Measurements from ENCODE around the gene THRB.

The THRB gene

GRCh38 chr3:24378313-24378712, 116.3 kb downstream of the THRB start:
- Histone ChIP-seq H3K9me3 (ENCODE audit: low read length) (no peaks in the 10 kb centered on the region), H3K36me3 (ENCODE audit: insufficient read depth, low read length) (no peaks in the 10 kb centered on the region), H3K27me3 (ENCODE audit: insufficient read depth, low read length) (no peaks in the 10 kb centered on the region), H3K4me1 (ENCODE audit: insufficient read depth, low read length) (no peaks in the 10 kb centered on the region), H2AFZ (ENCODE audit: low read depth, low read length) (no peak overlapping the region), H3K4me3 (ENCODE audit: low read length) (no peak overlapping the region)

- Histone ChIP-seq H3K36me3 (ENCODE audit: insufficient read depth, low read length) (no peaks in the 10 kb centered on the region), H3K4me3 (ENCODE audit: low read length) (no peak overlapping the region), H2AFZ (ENCODE audit: low read depth, low read length) (no peak overlapping the region), H3K9me3 (ENCODE audit: low read length) (no peaks in the 10 kb centered on the region), H3K27me3 (ENCODE audit: insufficient read depth, low read length) (no peaks in the 10 kb centered on the region), H3K4me1 (ENCODE audit: insufficient read depth, low read length) (no peaks in the 10 kb centered on the region)
Observed at GRCh38 chr3:24377218-24377993, 117.2 kb downstream of the THRB start.

- Histone ChIP-seq H3K27me3 (ENCODE audit: insufficient read depth, low read length) (no peaks in the 10 kb centered on the region), H3K4me3 (ENCODE audit: low read length) (no peak overlapping the region), H3K36me3 (ENCODE audit: insufficient read depth, low read length) (no peaks in the 10 kb centered on the region), H3K9me3 (ENCODE audit: low read length) (no peaks in the 10 kb centered on the region), H2AFZ (ENCODE audit: low read depth, low read length) (no peak overlapping the region), H3K4me1 (ENCODE audit: insufficient read depth, low read length) (no peaks in the 10 kb centered on the region)
Observed at GRCh38 chr3:24375947-24376384, 118.7 kb downstream of the THRB start.

- Histone ChIP-seq H3K27me3 (ENCODE audit: insufficient read depth, low read length) (no peaks in the 10 kb centered on the region), H3K9me3 (ENCODE audit: low read length) (no peaks in the 10 kb centered on the region), H3K4me1 (ENCODE audit: insufficient read depth, low read length) (no peaks in the 10 kb centered on the region), H3K4me3 (ENCODE audit: low read length) (no peak overlapping the region), H3K36me3 (ENCODE audit: insufficient read depth, low read length) (no peaks in the 10 kb centered on the region), H2AFZ (ENCODE audit: low read depth, low read length) (no peak overlapping the region)
Observed at GRCh38 chr3:24374801-24375200, 119.8 kb downstream of the THRB start.

- H3K36me3 ChIP-seq (ENCODE audit: insufficient read depth, low read length), result no peaks in the 10 kb centered on the region
- no peaks in the 10 kb centered on the region for H3K4me1 ChIP-seq (ENCODE audit: insufficient read depth, low read length)
- no peaks in the 10 kb centered on the region for H3K27me3 ChIP-seq (ENCODE audit: insufficient read depth, low read length)
- H2AFZ ChIP-seq (ENCODE audit: low read depth, low read length), result no peak overlapping the region
- no peak overlapping the region for H3K4me3 ChIP-seq (ENCODE audit: low read length)
- H3K9me3 ChIP-seq (ENCODE audit: low read length), result no peaks in the 10 kb centered on the region
Observed at GRCh38 chr3:24373198-24373959, 121.3 kb downstream of the THRB start.

- Histone ChIP-seq H3K36me3 (ENCODE audit: insufficient read depth, low read length) (no peaks in the 10 kb centered on the region), H3K27me3 (ENCODE audit: insufficient read depth, low read length) (no peaks in the 10 kb centered on the region), H3K4me3 (ENCODE audit: low read length) (no peak overlapping the region), H3K9me3 (ENCODE audit: low read length) (no peaks in the 10 kb centered on the region), H2AFZ (ENCODE audit: low read depth, low read length) (no peak overlapping the region), H3K4me1 (ENCODE audit: insufficient read depth, low read length) (no peaks in the 10 kb centered on the region)
Observed at GRCh38 chr3:24372559-24373197, 122.0 kb downstream of the THRB start.

GRCh38 chr3:24370352-24371090, 124.1 kb downstream of the THRB start:
- Histone ChIP-seq H3K36me3 (ENCODE audit: insufficient read depth, low read length) (no peaks in the 10 kb centered on the region), H2AFZ (ENCODE audit: low read depth, low read length) (no peak overlapping the region), H3K4me1 (ENCODE audit: insufficient read depth, low read length) (no peaks in the 10 kb centered on the region), H3K27me3 (ENCODE audit: insufficient read depth, low read length) (no peaks in the 10 kb centered on the region), H3K4me3 (ENCODE audit: low read length) (no peak overlapping the region), H3K9me3 (ENCODE audit: low read length) (no peaks in the 10 kb centered on the region)

- no peaks in the 10 kb centered on the region for H3K9me3 ChIP-seq (ENCODE audit: low read length)
- no peak overlapping the region for H2AFZ ChIP-seq (ENCODE audit: low read depth, low read length)
- H3K27me3 ChIP-seq (ENCODE audit: insufficient read depth, low read length), result no peaks in the 10 kb centered on the region
- no peaks in the 10 kb centered on the region for H3K36me3 ChIP-seq (ENCODE audit: insufficient read depth, low read length)
- H3K4me1 ChIP-seq (ENCODE audit: insufficient read depth, low read length), result no peaks in the 10 kb centered on the region
- H3K4me3 ChIP-seq (ENCODE audit: low read length), result no peak overlapping the region
Observed at GRCh38 chr3:24368605-24369004, 126.0 kb downstream of the THRB start.

- no peaks in the 10 kb centered on the region for H3K27me3 ChIP-seq (ENCODE audit: insufficient read depth, low read length)
- H3K4me1 ChIP-seq (ENCODE audit: insufficient read depth, low read length), result no peaks in the 10 kb centered on the region
- no peaks in the 10 kb centered on the region for H3K36me3 ChIP-seq (ENCODE audit: insufficient read depth, low read length)
- no peak overlapping the region for H3K4me3 ChIP-seq (ENCODE audit: low read length)
- H3K9me3 ChIP-seq (ENCODE audit: low read length), result no peaks in the 10 kb centered on the region
- H2AFZ ChIP-seq (ENCODE audit: low read depth, low read length), result no peak overlapping the region
Observed at GRCh38 chr3:24367664-24368264, 126.9 kb downstream of the THRB start.

- Histone ChIP-seq H3K4me3 (ENCODE audit: low read length) (no peak overlapping the region), H2AFZ (ENCODE audit: low read depth, low read length) (no peak overlapping the region), H3K9me3 (ENCODE audit: low read length) (no peaks in the 10 kb centered on the region), H3K36me3 (ENCODE audit: insufficient read depth, low read length) (no peaks in the 10 kb centered on the region), H3K4me1 (ENCODE audit: insufficient read depth, low read length) (no peaks in the 10 kb centered on the region), H3K27me3 (ENCODE audit: insufficient read depth, low read length) (no peaks in the 10 kb centered on the region)
Observed at GRCh38 chr3:24367216-24367615, 127.4 kb downstream of the THRB start.

- Histone ChIP-seq H2AFZ (ENCODE audit: low read depth, low read length) (no peak overlapping the region), H3K36me3 (ENCODE audit: insufficient read depth, low read length) (no peaks in the 10 kb centered on the region), H3K4me1 (ENCODE audit: insufficient read depth, low read length) (no peaks in the 10 kb centered on the region), H3K9me3 (ENCODE audit: low read length) (no peaks in the 10 kb centered on the region), H3K4me3 (ENCODE audit: low read length) (no peak overlapping the region), H3K27me3 (ENCODE audit: insufficient read depth, low read length) (no peaks in the 10 kb centered on the region)
Observed at GRCh38 chr3:24365168-24365567, 129.5 kb downstream of the THRB start.

GRCh38 chr3:24364359-24364758, 130.3 kb downstream of the THRB start:
- Histone ChIP-seq H3K4me1 (ENCODE audit: insufficient read depth, low read length) (no peaks in the 10 kb centered on the region), H3K36me3 (ENCODE audit: insufficient read depth, low read length) (no peaks in the 10 kb centered on the region), H3K27me3 (ENCODE audit: insufficient read depth, low read length) (no peaks in the 10 kb centered on the region), H3K9me3 (ENCODE audit: low read length) (no peaks in the 10 kb centered on the region), H2AFZ (ENCODE audit: low read depth, low read length) (no peak overlapping the region), H3K4me3 (ENCODE audit: low read length) (no peak overlapping the region)

Data from neuron (in vitro differentiated cells).